Upper lobe of left lung (tissue), 6 donors: ENCODE results near the gene KLB. TPM values are rescaled to one million over a fixed set of nuclear protein-coding genes. Genes with fewer than 3 reads are reported as not detected.
A peak's percentile ranks its signal among the peaks of the same experiment; 100 is the strongest.

Source experiments
- ATAC-seq, 2 donors: fragments of 200-7000 bp; cut with Tn5 transposase; one replicate each; pipeline ENCODE4 v1.9.1; 2022; ENCODE audit warnings: mild to moderate bottlenecking in 2 of 2, moderate library complexity in 2 of 2; ENCODE audit not compliant: low FRiP score in 2 of 2
- DNase-seq, 2 donors: peaks; one replicate each; pipeline ENCODE4 v3.0.0-alpha.2; 2019 to 2020
- H3K27ac ChIP-seq, 4 donors: fragments of 200-600 bp; sonication (generic); one replicate each; pipeline ENCODE4 v1.5.1; 2016 to 2019
- H3K27me3 ChIP-seq, 4 donors: fragments of 200-600 bp; sonication (generic); one replicate each; pipeline ENCODE4 v1.5.1; 2017 to 2019
- H3K36me3 ChIP-seq, 4 donors: fragments of 200-600 bp; sonication (generic); one replicate each; pipeline ENCODE4 v1.5.1; 2016 to 2019
- H3K4me1 ChIP-seq, 4 donors: fragments of 200-600 bp; sonication (generic); one replicate each; pipeline ENCODE4 v1.5.1; 2018 to 2019
- H3K4me3 ChIP-seq, 4 donors: fragments of 200-600 bp; sonication (generic); one replicate each; pipeline ENCODE4 v1.5.1; 2017 to 2019; ENCODE audit warnings: mild to moderate bottlenecking in 2 of 4, moderate library complexity in 1 of 4
- H3K9me3 ChIP-seq, 4 donors: fragments of 200-600 bp; sonication (generic); one replicate each; pipeline ENCODE4 v1.5.1; 2018 to 2019
- CTCF ChIP-seq, 6 experiments: fragments of 450-650 bp in 4 of 6; fragments of 200-600 bp in 2 of 6; sonication (generic) in 2 of 6; IDR thresholded peaks; one replicate each; pipeline ENCODE4 v1.5.1; 2016 to 2019; ENCODE audit warnings: antibody characterized with exemption in 6 of 6
- EP300 ChIP-seq, 4 donors: sonication (generic); formaldehyde crosslinking; IDR thresholded peaks; one replicate each; pipeline ENCODE4 v1.5.1; 2017; ENCODE audit warnings: antibody characterized with exemption in 4 of 4, control low read depth in 2 of 4
- POLR2A ChIP-seq, 4 donors: fragments of 450-650 bp; IDR thresholded peaks; one replicate each; pipeline ENCODE4 v1.5.1; 2016 to 2017; ENCODE audit warnings: antibody characterized with exemption in 4 of 4, mild to moderate bottlenecking in 2 of 4
- POLR2AphosphoS5 ChIP-seq, 2 donors: sonication (generic); formaldehyde crosslinking; IDR thresholded peaks; one replicate each; pipeline ENCODE4 v1.5.1; 2017; ENCODE audit warnings: antibody characterized with exemption in 2 of 2
- whole genome bisulfite sequencing, 2 donors: methylation state at CpG; one replicate each; pipeline ENCODE4 v1.1.5; 2017 to 2018; 5-methylcytosine and 5-hydroxymethylcytosine counted together
- total RNA-seq, 6 donors: library from RNA; depleted of rRNA in 4 of 6; stranded (reverse); fragments of >200 nt in 4 of 6; gene quantifications; one replicate each; pipeline versions ENCODE4 v1.1.0 to v1.2.1, GENCODE V29; 2016 to 2021
- donor health status: DM: no; HTN: no; CAD: no; lungs with moderate emphysema.
- donor health status: DM: no; HTN: yes; CAD: no; lungs with severe emphysema.

Gene KLB
- total RNA-seq, 6 donors from 2014 or later = 0.20 to 9.0 (median 0.84) TPM

- Histone ChIP-seq H3K4me1 (peaks cover 0 to 2% (median 2%) of the 10 kb centered on the region in 4 donors), H3K4me3 (no peak overlapping the region), H3K27me3 (no peaks in the 10 kb centered on the region), H3K36me3 (no peaks in the 10 kb centered on the region), H3K9me3 (no peaks in the 10 kb centered on the region), H3K27ac (no peak overlapping the region)
- 62 to 91% methylated on average over 2 of the region's 2 CpGs for whole genome bisulfite sequencing, 2 donors
- ATAC-seq (no peak), DNase-seq (no peak)
- TF ChIP-seq POLR2AphosphoS5 (IDR thresholded peaks at IDR 0.05) (no peak), EP300 (IDR thresholded peaks at IDR 0.05) (no peak), CTCF (IDR thresholded peaks at IDR 0.05) (no peak), POLR2A (IDR thresholded peaks at IDR 0.05) (no peak)
Measured at GRCh38 chr4:39441593-39441992, 34.9 kb downstream of the KLB start.

GRCh38 chr4:39442998-39443397 is 36.3 kb downstream of the KLB start:
- DNase-seq (no peak), ATAC-seq (no peak)
- no peak overlapping the region for H3K27ac ChIP-seq
- H3K36me3 ChIP-seq = no peaks in the 10 kb centered on the region
- no peaks in the 10 kb centered on the region for H3K9me3 ChIP-seq
- peaks cover 6 to 15% (median 13%) of the 10 kb centered on the region in 4 donors for H3K4me1 ChIP-seq
- H3K4me3 ChIP-seq = no peak overlapping the region
- no peaks in the 10 kb centered on the region for H3K27me3 ChIP-seq
- 83 to 85% methylated on average over 4 of the region's 4 CpGs for WGBS, 2 donors
- no peak for TF ChIP-seq POLR2AphosphoS5 (IDR thresholded peaks at IDR 0.05)
- no peak for TF ChIP-seq EP300 (IDR thresholded peaks at IDR 0.05)
- no peak for TF ChIP-seq CTCF (IDR thresholded peaks at IDR 0.05)
- TF ChIP-seq POLR2A (IDR thresholded peaks at IDR 0.05) = no peak

GRCh38 chr4:39446483-39446841 is 39.7 kb downstream of the KLB start:
- DNase-seq = no peak
- no peaks in the 10 kb centered on the region for H3K27me3 ChIP-seq
- TF ChIP-seq EP300 (IDR thresholded peaks at IDR 0.05) (no peak), POLR2A (IDR thresholded peaks at IDR 0.05) (no peak), POLR2AphosphoS5 (IDR thresholded peaks at IDR 0.05) (no peak), CTCF (IDR thresholded peaks at IDR 0.05) (no peak)
- peaks cover 0 to 20% (median 1%) of the 10 kb centered on the region in 4 donors for H3K36me3 ChIP-seq
- 83 to 87% methylated on average over 13 to 14 of the region's 20 CpGs for WGBS, 2 donors
- H3K27ac ChIP-seq = peak overlapping the region; percentile 28 to 75 (median 55)
- H3K9me3 ChIP-seq = no peaks in the 10 kb centered on the region
- no peak for ATAC-seq
- peak overlapping the region in 3 of 4 donors; percentile 40 to 57 (median 50) for H3K4me3 ChIP-seq
- peaks cover 6 to 15% (median 13%) of the 10 kb centered on the region in 4 donors for H3K4me1 ChIP-seq

GRCh38 chr4:39446842-39447573 is 40.3 kb downstream of the KLB start:
- DNase-seq (peak; percentile 77 to 92), ATAC-seq (peak; percentile 83 to 92)
- peaks cover 6 to 15% (median 13%) of the 10 kb centered on the region in 4 donors for H3K4me1 ChIP-seq
- peaks cover 0 to 25% (median 6%) of the 10 kb centered on the region in 4 donors for H3K36me3 ChIP-seq
- peak overlapping the region; percentile 21 to 57 (median 45) for H3K4me3 ChIP-seq
- WGBS, 2 donors = 4 to 20% methylated on average over 20 to 50 of the region's 61 CpGs
- no peaks in the 10 kb centered on the region for H3K27me3 ChIP-seq
- no peaks in the 10 kb centered on the region for H3K9me3 ChIP-seq
- peak overlapping the region; percentile 28 to 75 (median 55) for H3K27ac ChIP-seq
- TF ChIP-seq POLR2A (IDR thresholded peaks at IDR 0.05) (peak in 1 of 4 donors; percentile 5), CTCF (IDR thresholded peaks at IDR 0.05) (peak in 4 of 6 experiments; percentile 32 to 75 (median 47)), EP300 (IDR thresholded peaks at IDR 0.05) (no peak)
